Stomach (tissue), 9 donors: Measurements from ENCODE around the gene CLMP. TPM values are rescaled to one million over a fixed set of nuclear protein-coding genes. Genes with fewer than 3 reads are reported as not detected.

Experiments used
- DNase-seq, 2 donors: peaks; one replicate each; pipeline versions ENCODE4 v3.0.0 to v3.0.0-alpha.2; 2013 to 2019
- H3K27ac ChIP-seq, 5 donors: fragments of 200-600 bp in 4 of 5; sonication (generic) in 4 of 5; one replicate each; pipeline ENCODE4 v1.5.1; 2013 to 2019; ENCODE audit warnings: mild to moderate bottlenecking in 1 of 5, moderate library complexity in 1 of 5
- H3K27me3 ChIP-seq, 3 donors: fragments of 200-600 bp; sonication (generic); one replicate each; pipeline ENCODE4 v1.5.1; 2017 to 2019; ENCODE audit warnings: mixed run types in 1 of 3
- H3K36me3 ChIP-seq, 4 donors: fragments of 200-600 bp; sonication (generic); 1 replicate in 3 of 4; 2 replicates in 1 of 4; pipeline ENCODE4 v1.5.1; 2016 to 2019
- H3K4me1 ChIP-seq, 4 donors: fragments of 200-600 bp; sonication (generic); one replicate each; pipeline ENCODE4 v1.5.1; 2016 to 2019
- H3K4me3 ChIP-seq, 4 donors: fragments of 200-600 bp; sonication (generic) in 3 of 4; one replicate each; pipeline ENCODE4 v1.5.1; 2016 to 2019; ENCODE audit warnings: mild to moderate bottlenecking in 1 of 4
- H3K9me3 ChIP-seq, 4 donors: fragments of 200-600 bp; sonication (generic); one replicate each; pipeline ENCODE4 v1.5.1; 2016 to 2019
- EP300 ChIP-seq: sonication (generic); formaldehyde crosslinking; IDR thresholded peaks from one replicate; pipeline ENCODE4 v1.6.1; 2017; ENCODE audit warnings: antibody characterized with exemption
- POLR2A ChIP-seq, 4 donors: fragments of 450-650 bp; IDR thresholded peaks; one replicate each; pipeline ENCODE4 v1.6.1; 2016; ENCODE audit warnings: antibody characterized with exemption in 4 of 4, control low read depth in 2 of 4, mild to moderate bottlenecking in 1 of 4, moderate library complexity in 1 of 4
- POLR2AphosphoS5 ChIP-seq, 3 donors: sonication (generic); formaldehyde crosslinking; IDR thresholded peaks; one replicate each; pipeline ENCODE4 v1.6.1; 2016; ENCODE audit warnings: antibody characterized with exemption in 3 of 3
- WGBS, 5 donors: extraction: QIAGEN DNeasy Blood & Tissue Kit in 3 of 5; methylation state at CpG; one replicate each; pipeline versions ENCODE4 v1.1.5 to v1.1.7; 2013 to 2018; 5-methylcytosine and 5-hydroxymethylcytosine counted together
- intact Hi-C: fragments of 100-400 bp; cut with DNase I; formaldehyde crosslinking; loops from one replicate; pipeline ENCODE4 v1.15.1; 2023; ENCODE audit warnings: low total_unique reads
- polyA plus RNA-seq, 3 donors: library from polyadenylated mRNA; stranded (reverse); fragments of 200-250 nt; gene quantifications; one replicate each; pipeline ENCODE4 v1.2.3, GENCODE V29; 2013
- total RNA-seq, 5 donors: library from RNA; depleted of rRNA; stranded (reverse); fragments of >200 nt; gene quantifications; one replicate each; pipeline versions ENCODE4 v1.1.0 to v1.2.3, GENCODE V29; 2014 to 2016
- TF ChIP-seq, protein P1 (sequence below), 7 experiments: fragments of 450-650 bp in 4 of 7; fragments of 200-600 bp in 3 of 7; sonication (generic) in 3 of 7; IDR thresholded peaks; one replicate each; pipeline ENCODE4 v1.5.1; 2016 to 2019; ENCODE audit warnings: antibody characterized with exemption in 7 of 7, control low read depth in 2 of 7, mild to moderate bottlenecking in 1 of 7
- donor health status: healthy with polysubstance abuse.
- donor health status: Bipolar disorder and iron deficiency.
- donor health status: healthy.

Gene CLMP
- total and polyA plus RNA-seq, 8 donors, result 4.9 to 81.2 (median 40.5) TPM

DNA sequence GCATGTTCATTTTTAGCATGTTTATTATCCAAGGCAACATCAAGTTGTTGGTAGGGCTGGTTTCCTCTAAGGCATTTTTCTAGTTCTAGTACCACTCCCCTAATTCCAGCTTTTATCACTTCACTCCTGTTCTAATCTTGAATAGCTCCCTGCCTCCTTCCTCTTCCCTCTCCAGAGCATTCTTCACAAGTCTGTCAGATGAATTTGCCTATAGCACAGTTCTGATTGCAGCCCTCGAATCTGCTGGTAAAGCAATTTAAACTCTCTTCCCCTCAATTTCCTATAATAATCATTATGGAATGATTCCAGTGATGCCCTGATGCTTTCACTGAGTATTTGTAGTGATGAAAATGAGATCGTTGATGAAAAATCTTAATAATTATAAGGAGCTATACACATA lies 43.3 kb downstream of the CLMP start:
- TF ChIP-seq POLR2A (IDR thresholded peaks at IDR 0.05) (no peak), POLR2AphosphoS5 (IDR thresholded peaks at IDR 0.05) (no peak), EP300 (no peak)
- TF ChIP-seq, protein P1, sequence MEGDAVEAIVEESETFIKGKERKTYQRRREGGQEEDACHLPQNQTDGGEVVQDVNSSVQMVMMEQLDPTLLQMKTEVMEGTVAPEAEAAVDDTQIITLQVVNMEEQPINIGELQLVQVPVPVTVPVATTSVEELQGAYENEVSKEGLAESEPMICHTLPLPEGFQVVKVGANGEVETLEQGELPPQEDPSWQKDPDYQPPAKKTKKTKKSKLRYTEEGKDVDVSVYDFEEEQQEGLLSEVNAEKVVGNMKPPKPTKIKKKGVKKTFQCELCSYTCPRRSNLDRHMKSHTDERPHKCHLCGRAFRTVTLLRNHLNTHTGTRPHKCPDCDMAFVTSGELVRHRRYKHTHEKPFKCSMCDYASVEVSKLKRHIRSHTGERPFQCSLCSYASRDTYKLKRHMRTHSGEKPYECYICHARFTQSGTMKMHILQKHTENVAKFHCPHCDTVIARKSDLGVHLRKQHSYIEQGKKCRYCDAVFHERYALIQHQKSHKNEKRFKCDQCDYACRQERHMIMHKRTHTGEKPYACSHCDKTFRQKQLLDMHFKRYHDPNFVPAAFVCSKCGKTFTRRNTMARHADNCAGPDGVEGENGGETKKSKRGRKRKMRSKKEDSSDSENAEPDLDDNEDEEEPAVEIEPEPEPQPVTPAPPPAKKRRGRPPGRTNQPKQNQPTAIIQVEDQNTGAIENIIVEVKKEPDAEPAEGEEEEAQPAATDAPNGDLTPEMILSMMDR (IDR thresholded peaks at IDR 0.05), result no peak
- WGBS, 5 donors, result 65 to 79% (median 74%) methylated on average over 2 of the region's 2 CpGs

DNA sequence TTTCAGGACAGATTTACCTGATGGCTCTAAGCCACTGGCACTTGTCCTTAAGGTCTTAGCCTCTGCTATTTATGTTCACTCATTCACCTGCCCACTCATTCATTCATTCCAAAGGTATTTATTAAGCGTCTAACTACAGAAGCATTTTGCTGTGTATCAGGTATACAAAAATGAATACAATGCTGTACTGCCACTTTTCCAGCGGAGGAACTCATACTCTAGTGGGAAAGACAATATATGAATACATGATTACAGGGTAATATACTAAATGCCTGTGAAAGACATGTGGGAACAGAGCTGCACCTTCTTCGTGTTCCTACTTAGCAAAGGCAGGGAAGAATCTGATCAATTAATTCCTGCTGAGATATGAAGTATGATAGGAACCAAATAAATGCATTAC lies 43.7 kb downstream of the CLMP start:
- H3K4me1 ChIP-seq, result peaks cover 0 to 2% (median under 1%) of the 10 kb centered on the region in 4 donors
- no peak overlapping the region for H3K4me3 ChIP-seq
- H3K36me3 ChIP-seq, result peaks cover 0 to 5% (median 0%) of the 10 kb centered on the region in 4 donors
- intact Hi-C loops, result no loop called here
- H3K9me3 ChIP-seq, result peaks cover 0 to 9% (median 0%) of the 10 kb centered on the region in 4 donors
- H3K27me3 ChIP-seq, result no peaks in the 10 kb centered on the region
- no peak for DNase-seq
- TF ChIP-seq EP300 (no peak), POLR2A (IDR thresholded peaks at IDR 0.05) (no peak), POLR2AphosphoS5 (IDR thresholded peaks at IDR 0.05) (no peak)
- TF ChIP-seq, protein P1 (IDR thresholded peaks at IDR 0.05), result no peak
- no peak overlapping the region for H3K27ac ChIP-seq
- WGBS, 5 donors, result 80 to 90% (median 83%) methylated on average over 3 of the region's 3 CpGs

More for the DNA sequence above, 43.3 kb downstream of the CLMP start:
- H3K4me1 ChIP-seq, result no peaks in the 10 kb centered on the region
- peaks cover 0 to 6% (median 0%) of the 10 kb centered on the region in 4 donors for H3K36me3 ChIP-seq
- H3K4me3 ChIP-seq, result no peak overlapping the region
- intact Hi-C loops, result no loop called here
- no peak for DNase-seq
- no peak overlapping the region for H3K27ac ChIP-seq
- no peaks in the 10 kb centered on the region for H3K27me3 ChIP-seq
- H3K9me3 ChIP-seq, result peaks cover 0 to 12% (median 0%) of the 10 kb centered on the region in 4 donors

DNA sequence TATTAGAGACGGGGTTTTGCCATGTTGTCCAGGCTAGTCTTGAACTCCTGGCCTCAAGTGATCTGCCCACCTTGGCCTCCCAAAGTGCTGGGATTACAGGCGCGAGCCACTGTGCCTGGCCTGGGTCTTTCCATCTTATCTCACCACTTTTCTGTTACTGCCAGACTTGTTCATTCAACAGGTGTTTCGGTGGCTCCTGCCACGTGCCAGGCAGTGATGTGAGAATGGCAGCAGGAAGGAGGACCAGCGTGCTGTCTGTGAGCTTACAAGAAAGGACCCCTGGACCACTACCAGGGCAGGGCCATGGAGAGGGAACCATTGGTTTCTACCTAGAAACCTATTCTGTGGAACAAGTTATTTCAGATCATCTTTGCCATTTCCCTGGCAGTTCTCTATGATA lies 44.2 kb downstream of the CLMP start:
- Histone ChIP-seq H3K4me1 (peaks cover 0 to 7% (median 5%) of the 10 kb centered on the region in 4 donors), H3K9me3 (peaks cover 0 to 4% (median 0%) of the 10 kb centered on the region in 4 donors), H3K4me3 (no peak overlapping the region), H3K27me3 (no peaks in the 10 kb centered on the region), H3K36me3 (peaks cover 0 to under 1% (median 0%) of the 10 kb centered on the region in 4 donors), H3K27ac (no peak overlapping the region)
- TF ChIP-seq POLR2AphosphoS5 (IDR thresholded peaks at IDR 0.05) (no peak), POLR2A (IDR thresholded peaks at IDR 0.05) (no peak), EP300 (no peak)
- TF ChIP-seq, protein P1 (IDR thresholded peaks at IDR 0.05), result no peak
- intact Hi-C loops, result no loop called here
- 82 to 92% (median 90%) methylated on average over 6 of the region's 6 CpGs for WGBS, 5 donors
- no peak for DNase-seq

DNA sequence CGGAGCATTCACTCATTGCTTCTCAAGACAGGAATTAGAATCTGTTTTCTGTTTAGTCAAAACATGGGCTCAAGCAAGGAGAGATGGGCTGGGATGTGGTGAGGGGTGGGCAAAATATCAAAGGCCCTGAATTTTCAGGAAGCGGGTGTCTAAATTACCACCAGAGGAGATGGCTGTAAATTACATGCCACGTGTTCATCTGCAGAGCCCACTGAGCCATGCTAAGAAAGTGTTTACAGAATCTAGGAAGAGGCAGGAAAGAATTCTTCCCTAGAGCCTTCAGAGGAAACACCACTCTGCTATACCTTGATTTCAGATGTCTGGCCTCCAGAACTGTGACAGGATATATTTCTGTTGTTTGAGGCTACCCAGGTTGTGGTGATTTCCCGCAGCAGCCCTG lies 46.1 kb downstream of the CLMP start:
- no peak overlapping the region for H3K4me3 ChIP-seq
- TF ChIP-seq, protein P1 (IDR thresholded peaks at IDR 0.05), result no peak
- 81 to 89% (median 85%) methylated on average over 4 of the region's 4 CpGs for WGBS, 5 donors
- no peak for DNase-seq
- no peaks in the 10 kb centered on the region for H3K36me3 ChIP-seq
- peaks cover 0 to 4% (median 0%) of the 10 kb centered on the region in 3 donors for H3K27me3 ChIP-seq
- intact Hi-C loops, result no loop called here
- no peaks in the 10 kb centered on the region for H3K9me3 ChIP-seq
- H3K4me1 ChIP-seq, result peaks cover 0 to 12% (median 10%) of the 10 kb centered on the region in 4 donors
- no peak overlapping the region for H3K27ac ChIP-seq
